Liver (tissue), 9 donors: ENCODE data around the gene MYO18A. TPM values are rescaled to one million over a fixed set of nuclear protein-coding genes. Genes with fewer than 3 reads are reported as not detected.
A peak's percentile ranks its signal among the peaks of the same experiment; 100 is the strongest.

ENCODE experiments used
- DNase-seq: peaks from one replicate; pipeline ENCODE4 v3.0.0-alpha.2; 2017; ENCODE audit warnings: low spot score
- H3K27ac ChIP-seq, 2 donors: one replicate each; pipeline ENCODE4 v1.7.0; 2013; ENCODE audit warnings: inconsistent platforms in 2 of 2, low read length in 2 of 2, control low read depth in 1 of 2, low read depth in 1 of 2, mild to moderate bottlenecking in 1 of 2
- H3K27me3 ChIP-seq, 4 donors: one replicate each; pipeline versions ENCODE4 v1.6.1 to v1.7.0; 2013; ENCODE audit warnings: low read length in 3 of 4, inconsistent platforms in 1 of 4, mild to moderate bottlenecking in 1 of 4, moderate library complexity in 1 of 4; ENCODE audit not compliant: control insufficient read depth in 4 of 4, insufficient read depth in 4 of 4
- H3K36me3 ChIP-seq, 4 donors: one replicate each; pipeline versions ENCODE4 v1.6.1 to v1.7.0; 2013; ENCODE audit warnings: low read length in 3 of 4, mild to moderate bottlenecking in 3 of 4, low read depth in 1 of 4, moderate library complexity in 1 of 4; ENCODE audit not compliant: control insufficient read depth in 4 of 4, insufficient read depth in 3 of 4
- H3K4me1 ChIP-seq, 4 donors: one replicate each; pipeline versions ENCODE4 v1.6.1 to v1.7.0; 2013; ENCODE audit warnings: low read length in 3 of 4, mild to moderate bottlenecking in 3 of 4, moderate library complexity in 1 of 4; ENCODE audit not compliant: control insufficient read depth in 4 of 4, insufficient read depth in 4 of 4
- H3K4me3 ChIP-seq, 3 donors: one replicate each; pipeline versions ENCODE4 v1.6.1 to v1.7.0; 2013; ENCODE audit warnings: low read length in 3 of 3, control low read depth in 1 of 3, low read depth in 1 of 3, mild to moderate bottlenecking in 1 of 3
- H3K9ac ChIP-seq, 2 donors: one replicate each; pipeline ENCODE4 v1.7.0; 2013; ENCODE audit warnings: low read length in 2 of 2, mild to moderate bottlenecking in 2 of 2, moderate library complexity in 2 of 2, control low read depth in 1 of 2, low read depth in 1 of 2
- H3K9me3 ChIP-seq, 4 donors: one replicate each; pipeline versions ENCODE4 v1.6.1 to v1.7.0; 2013; ENCODE audit warnings: low read length in 3 of 4; ENCODE audit not compliant: control insufficient read depth in 4 of 4
- FOXA2 ChIP-seq: IDR thresholded peaks from 2 replicates; pipeline ENCODE4 v1.6.1; 2016; ENCODE audit warnings: antibody characterized with exemption
- GABPA ChIP-seq, 2 donors: IDR thresholded peaks in 1 of 2; conservative IDR thresholded peaks in 1 of 2; 2 replicates each; pipeline ENCODE4 v1.6.1; 2016; ENCODE audit warnings: antibody characterized with exemption in 2 of 2, mild to moderate bottlenecking in 1 of 2, moderate library complexity in 1 of 2
- HNF4G ChIP-seq: IDR thresholded peaks from 2 replicates; pipeline ENCODE4 v1.6.1; 2016; ENCODE audit warnings: antibody characterized with exemption
- JUND ChIP-seq, 2 donors: IDR thresholded peaks; 2 replicates each; pipeline ENCODE4 v1.6.1; 2016; ENCODE audit warnings: antibody characterized with exemption in 2 of 2
- NR2F2 ChIP-seq: IDR thresholded peaks from 2 replicates; pipeline ENCODE4 v1.6.1; 2016; ENCODE audit warnings: antibody characterized with exemption
- RAD21 ChIP-seq, 2 donors: IDR thresholded peaks; 2 replicates each; pipeline ENCODE4 v1.6.1; 2016; ENCODE audit warnings: antibody characterized with exemption in 2 of 2, mild to moderate bottlenecking in 2 of 2
- RXRA ChIP-seq, 2 donors: IDR thresholded peaks; 2 replicates each; pipeline ENCODE4 v1.6.1; 2017 to 2018; ENCODE audit warnings: antibody characterized with exemption in 2 of 2, mild to moderate bottlenecking in 1 of 2
- SP1 ChIP-seq: IDR thresholded peaks from 2 replicates; pipeline ENCODE4 v1.6.1; 2018; ENCODE audit warnings: antibody characterized with exemption, mild to moderate bottlenecking
- TAF1 ChIP-seq: conservative IDR thresholded peaks from 2 replicates; pipeline ENCODE4 v1.6.1; 2016; ENCODE audit warnings: antibody characterized with exemption, mild to moderate bottlenecking
- YY1 ChIP-seq: IDR thresholded peaks from 2 replicates; pipeline ENCODE4 v1.6.1; 2016; ENCODE audit warnings: antibody characterized with exemption, mild to moderate bottlenecking
- WGBS: extraction: QIAGEN DNeasy Blood & Tissue Kit; methylation state at CpG from one replicate; pipeline ENCODE4 v1.1.7; 2013; 5-methylcytosine and 5-hydroxymethylcytosine counted together
- polyA plus RNA-seq, 2 donors: library from polyadenylated mRNA; stranded (reverse) in 1 of 2; unstranded in 1 of 2; fragments of 200-250 nt in 1 of 2; fragments of >200 nt in 1 of 2; fragmentation: Nextera tagmentation in 1 of 2; extraction: Ambion mirVana in 1 of 2; gene quantifications; one replicate each; pipeline versions ENCODE4 v1.2.1 to v1.2.3, GENCODE V29; 2013 to 2015
- total RNA-seq, 2 donors: library from RNA; depleted of rRNA; stranded (reverse); fragments of >200 nt; gene quantifications; one replicate each; pipeline ENCODE4 v1.2.3, GENCODE V29; 2014
- TF ChIP-seq, protein P1 (sequence below): fragments of 150-350 bp; IDR thresholded peaks from 2 replicates; pipeline ENCODE4 v1.5.1; 2017; ENCODE audit warnings: improper control_type of control experiment, low read depth, low read length; ENCODE audit not compliant: missing input control
- TF ChIP-seq, protein P2 (sequence below): IDR thresholded peaks from 2 replicates; pipeline ENCODE4 v1.6.1; 2016; ENCODE audit warnings: antibody characterized with exemption, mild to moderate bottlenecking
- TF ChIP-seq, protein P3 (sequence below): IDR thresholded peaks from 2 replicates; pipeline ENCODE4 v1.6.1; 2016; ENCODE audit warnings: antibody characterized with exemption
- TF ChIP-seq, protein P4 (sequence below): IDR thresholded peaks from 2 replicates; pipeline ENCODE4 v1.6.1; 2016; ENCODE audit warnings: antibody characterized with exemption
- donor health status: healthy.
- donor health status: healthy.
- donor health status: healthy.
- donor health status: healthy.
- donor health status: healthy.

MYO18A gene
- total and polyA plus RNA-seq, 4 donors: 26.3 to 81.6 (median 37.3) TPM

DNA sequence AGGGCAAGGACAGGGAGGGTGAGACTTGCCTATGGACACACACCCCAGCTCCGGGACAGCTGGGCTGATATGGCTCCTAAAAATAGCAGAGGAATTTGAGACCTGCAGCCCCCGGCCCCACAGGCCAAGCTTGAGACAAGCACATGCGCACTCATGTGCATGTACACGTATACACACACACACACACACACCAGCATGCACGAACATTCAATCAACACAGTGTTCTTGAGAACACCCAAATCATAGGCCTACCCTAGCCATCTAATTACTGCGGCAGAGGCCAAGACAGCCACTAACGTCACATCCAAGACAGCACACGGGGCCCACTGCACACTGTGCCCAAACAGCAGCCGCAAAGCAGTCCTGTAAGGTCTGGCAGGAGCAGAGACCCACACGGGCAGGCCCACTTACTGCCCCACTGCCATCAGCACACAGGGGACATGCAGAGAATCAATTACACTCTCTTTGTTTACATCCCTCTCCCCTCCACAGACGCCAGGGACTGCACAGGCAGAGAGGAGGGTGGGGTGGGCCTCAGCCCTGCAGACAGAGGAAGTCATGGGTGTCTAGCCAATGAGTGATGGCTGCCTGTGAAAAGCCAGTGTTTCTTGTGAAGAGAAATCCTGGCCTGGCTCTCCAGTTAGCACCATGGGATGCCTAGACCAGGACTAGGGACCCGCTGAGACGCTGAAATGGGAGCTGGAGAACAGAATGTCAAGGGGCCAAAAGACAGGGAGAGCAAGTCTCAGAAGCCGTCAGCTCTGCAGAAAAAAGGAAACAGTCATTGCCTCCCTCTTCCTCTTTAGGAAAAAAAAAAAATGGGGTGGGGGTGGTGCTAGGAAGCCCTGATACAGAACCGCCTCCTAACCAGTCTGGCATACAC lies 39.3 kb downstream of the MYO18A start:
- WGBS: 53% methylated on average over 15 of the region's 15 CpGs
- no peaks in the 10 kb centered on the region for H3K27me3 ChIP-seq
- peak overlapping the region; percentile 52 to 61 for H3K27ac ChIP-seq
- H3K36me3 ChIP-seq: peaks cover 0 to 4% (median 0%) of the 10 kb centered on the region in 4 donors
- TF ChIP-seq, protein P1, sequence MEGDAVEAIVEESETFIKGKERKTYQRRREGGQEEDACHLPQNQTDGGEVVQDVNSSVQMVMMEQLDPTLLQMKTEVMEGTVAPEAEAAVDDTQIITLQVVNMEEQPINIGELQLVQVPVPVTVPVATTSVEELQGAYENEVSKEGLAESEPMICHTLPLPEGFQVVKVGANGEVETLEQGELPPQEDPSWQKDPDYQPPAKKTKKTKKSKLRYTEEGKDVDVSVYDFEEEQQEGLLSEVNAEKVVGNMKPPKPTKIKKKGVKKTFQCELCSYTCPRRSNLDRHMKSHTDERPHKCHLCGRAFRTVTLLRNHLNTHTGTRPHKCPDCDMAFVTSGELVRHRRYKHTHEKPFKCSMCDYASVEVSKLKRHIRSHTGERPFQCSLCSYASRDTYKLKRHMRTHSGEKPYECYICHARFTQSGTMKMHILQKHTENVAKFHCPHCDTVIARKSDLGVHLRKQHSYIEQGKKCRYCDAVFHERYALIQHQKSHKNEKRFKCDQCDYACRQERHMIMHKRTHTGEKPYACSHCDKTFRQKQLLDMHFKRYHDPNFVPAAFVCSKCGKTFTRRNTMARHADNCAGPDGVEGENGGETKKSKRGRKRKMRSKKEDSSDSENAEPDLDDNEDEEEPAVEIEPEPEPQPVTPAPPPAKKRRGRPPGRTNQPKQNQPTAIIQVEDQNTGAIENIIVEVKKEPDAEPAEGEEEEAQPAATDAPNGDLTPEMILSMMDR: no peak
- TF ChIP-seq RAD21 (IDR thresholded peaks at IDR 0.05) (no peak), JUND (IDR thresholded peaks at IDR 0.05) (no peak), SP1 (no peak), GABPA (IDR thresholded peaks at IDR 0.05 in 1 of 2, conservative IDR thresholded peaks at IDR 0.05 in 1 of 2) (no peak), FOXA2 (no peak), NR2F2 (no peak), HNF4G (no peak), RXRA (IDR thresholded peaks at IDR 0.05) (no peak), YY1 (no peak)
- TF ChIP-seq, protein P2, sequence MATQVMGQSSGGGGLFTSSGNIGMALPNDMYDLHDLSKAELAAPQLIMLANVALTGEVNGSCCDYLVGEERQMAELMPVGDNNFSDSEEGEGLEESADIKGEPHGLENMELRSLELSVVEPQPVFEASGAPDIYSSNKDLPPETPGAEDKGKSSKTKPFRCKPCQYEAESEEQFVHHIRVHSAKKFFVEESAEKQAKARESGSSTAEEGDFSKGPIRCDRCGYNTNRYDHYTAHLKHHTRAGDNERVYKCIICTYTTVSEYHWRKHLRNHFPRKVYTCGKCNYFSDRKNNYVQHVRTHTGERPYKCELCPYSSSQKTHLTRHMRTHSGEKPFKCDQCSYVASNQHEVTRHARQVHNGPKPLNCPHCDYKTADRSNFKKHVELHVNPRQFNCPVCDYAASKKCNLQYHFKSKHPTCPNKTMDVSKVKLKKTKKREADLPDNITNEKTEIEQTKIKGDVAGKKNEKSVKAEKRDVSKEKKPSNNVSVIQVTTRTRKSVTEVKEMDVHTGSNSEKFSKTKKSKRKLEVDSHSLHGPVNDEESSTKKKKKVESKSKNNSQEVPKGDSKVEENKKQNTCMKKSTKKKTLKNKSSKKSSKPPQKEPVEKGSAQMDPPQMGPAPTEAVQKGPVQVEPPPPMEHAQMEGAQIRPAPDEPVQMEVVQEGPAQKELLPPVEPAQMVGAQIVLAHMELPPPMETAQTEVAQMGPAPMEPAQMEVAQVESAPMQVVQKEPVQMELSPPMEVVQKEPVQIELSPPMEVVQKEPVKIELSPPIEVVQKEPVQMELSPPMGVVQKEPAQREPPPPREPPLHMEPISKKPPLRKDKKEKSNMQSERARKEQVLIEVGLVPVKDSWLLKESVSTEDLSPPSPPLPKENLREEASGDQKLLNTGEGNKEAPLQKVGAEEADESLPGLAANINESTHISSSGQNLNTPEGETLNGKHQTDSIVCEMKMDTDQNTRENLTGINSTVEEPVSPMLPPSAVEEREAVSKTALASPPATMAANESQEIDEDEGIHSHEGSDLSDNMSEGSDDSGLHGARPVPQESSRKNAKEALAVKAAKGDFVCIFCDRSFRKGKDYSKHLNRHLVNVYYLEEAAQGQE: no peak
- TF ChIP-seq, protein P3, sequence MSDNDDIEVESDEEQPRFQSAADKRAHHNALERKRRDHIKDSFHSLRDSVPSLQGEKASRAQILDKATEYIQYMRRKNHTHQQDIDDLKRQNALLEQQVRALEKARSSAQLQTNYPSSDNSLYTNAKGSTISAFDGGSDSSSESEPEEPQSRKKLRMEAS: no peak
- TF ChIP-seq, protein P4, sequence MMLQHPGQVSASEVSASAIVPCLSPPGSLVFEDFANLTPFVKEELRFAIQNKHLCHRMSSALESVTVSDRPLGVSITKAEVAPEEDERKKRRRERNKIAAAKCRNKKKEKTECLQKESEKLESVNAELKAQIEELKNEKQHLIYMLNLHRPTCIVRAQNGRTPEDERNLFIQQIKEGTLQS: no peak
- H3K9ac ChIP-seq: no peak overlapping the region
- peaks cover 6 to 63% (median 44%) of the 10 kb centered on the region in 4 donors for H3K4me1 ChIP-seq
- H3K4me3 ChIP-seq: peak overlapping the region in 1 of 3 donors; percentile 21
- no peaks in the 10 kb centered on the region for H3K9me3 ChIP-seq
- no peak for DNase-seq

DNA sequence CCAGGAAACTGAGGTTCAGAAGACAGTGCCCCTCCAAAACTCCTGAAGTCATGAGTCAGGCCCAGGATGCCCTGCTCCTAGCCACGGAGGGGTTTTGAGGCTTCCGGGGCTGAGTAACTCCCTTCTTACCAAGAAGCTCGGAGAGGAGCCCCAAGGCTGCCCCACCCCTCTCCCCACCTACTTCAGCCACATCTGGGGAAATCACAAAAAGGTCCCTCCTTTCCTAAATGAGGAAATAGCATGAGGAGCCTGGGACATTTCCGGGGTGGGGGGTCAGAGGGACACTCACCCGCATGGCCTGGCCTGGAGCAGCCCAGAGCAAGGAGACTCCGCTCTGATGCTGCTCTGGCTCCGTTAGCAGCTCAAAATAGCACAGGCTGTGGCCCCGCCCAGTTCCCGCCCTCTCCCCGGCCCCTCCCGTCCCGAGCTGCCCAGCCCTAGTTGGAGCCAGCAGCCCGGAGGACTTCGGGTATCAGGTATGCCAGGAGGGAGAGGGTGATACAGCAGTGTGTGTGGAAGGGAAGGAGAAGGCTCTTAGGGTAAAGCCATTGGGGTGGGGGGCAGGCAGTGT lies 40.1 kb downstream of the MYO18A start:
- DNase-seq: peak; percentile 81
- peak; percentile 62 for TF ChIP-seq NR2F2
- TF ChIP-seq, protein P1: no peak
- no peak for TF ChIP-seq RAD21 (IDR thresholded peaks at IDR 0.05)
- peak in 1 of 2 donors; percentile 12 for TF ChIP-seq RXRA (IDR thresholded peaks at IDR 0.05)
- TF ChIP-seq, protein P2: no peak
- TF ChIP-seq, protein P4: no peak
- no peak for TF ChIP-seq TAF1
- peaks cover 0 to 4% (median 0%) of the 10 kb centered on the region in 4 donors for H3K36me3 ChIP-seq
- no peaks in the 10 kb centered on the region for H3K9me3 ChIP-seq
- H3K27ac ChIP-seq: peak overlapping the region; percentile 52 to 55
- no peaks in the 10 kb centered on the region for H3K27me3 ChIP-seq
- peaks cover 6 to 57% (median 45%) of the 10 kb centered on the region in 4 donors for H3K4me1 ChIP-seq
- no peak overlapping the region for H3K9ac ChIP-seq
- WGBS: 23% methylated on average over 14 of the region's 14 CpGs
- peak overlapping the region in 1 of 3 donors; percentile 21 for H3K4me3 ChIP-seq
